ENCODE measurements around the gene RIC8A.

- TF ChIP-seq CTCF (IDR thresholded peaks at IDR 0.05 in 2 of 3, conservative IDR thresholded peaks at IDR 0.05 in 1 of 3; ENCODE audit: control insufficient read depth in 2 of 3, extremely low read depth in 1 of 3, insufficient read depth in 1 of 3, low read depth in 3 of 3, low read length in 3 of 3), result no peak
- TF ChIP-seq ZNF274 (IDR thresholded peaks at IDR 0.05; ENCODE audit: insufficient read depth, insufficient read length), result no peak
Observed at GRCh38 chr11:250274-250673, 42.8 kb downstream of the RIC8A start.
